Kidney epithelial cell (primary cell): Measurements from ENCODE around the gene CAPS2. TPM values are rescaled to one million over a fixed set of nuclear protein-coding genes. Genes with fewer than 3 reads are reported as not detected.
"Not testable (repeated sequence)": the region's sequence is repeated elsewhere in the genome, so short reads cannot be mapped to it uniquely, and the experiment has no call there.

Experiments used
- DNase-seq: peaks from one replicate; pipeline ENCODE4 v3.0.0-alpha.2; 2010; ENCODE audit warnings: low read depth
- H3K27me3 ChIP-seq: 2 replicates; pipeline ENCODE4 v1.6.0; 2011; ENCODE audit warnings: low read length; ENCODE audit not compliant: control insufficient read depth, insufficient read depth
- H3K36me3 ChIP-seq: 2 replicates; pipeline ENCODE4 v1.5.1; 2011; ENCODE audit warnings: low read length; ENCODE audit not compliant: control insufficient read depth, insufficient read depth
- H3K4me3 ChIP-seq: 2 replicates; pipeline ENCODE4 v1.5.1; 2011; ENCODE audit warnings: low read depth, mild to moderate bottlenecking, control low read depth, low read length
- CTCF ChIP-seq: IDR thresholded peaks from 2 replicates; pipeline ENCODE4 v1.5.1; 2011; ENCODE audit warnings: mild to moderate bottlenecking, moderate library complexity, low read length, control low read depth, inconsistent platforms; ENCODE audit not compliant: insufficient read depth, poor library complexity, severe bottlenecking
- total RNA-seq: library from RNA; depleted of rRNA; stranded (reverse); fragments of >200 nt; gene quantifications from 2 replicates; pipeline ENCODE4 v1.2.3, GENCODE V29; 2015

CAPS2 gene
- total RNA-seq, 1 donor from 2014 or later = 1.5 TPM

GRCh38 chr12:75361408-75361807, 31.3 kb upstream of the CAPS2 start:
- TF ChIP-seq CTCF = no peak
- Histone ChIP-seq H3K27me3 (no peaks in the 10 kb centered on the region), H3K4me3 (no peak overlapping the region), H3K36me3 (no peaks in the 10 kb centered on the region)
- DNase-seq = no peak

GRCh38 chr12:75360920-75361319, 30.8 kb upstream of the CAPS2 start:
- no peak for TF ChIP-seq CTCF
- DNase-seq = no peak
- H3K36me3 ChIP-seq = no peaks in the 10 kb centered on the region
- H3K27me3 ChIP-seq = no peaks in the 10 kb centered on the region
- H3K4me3 ChIP-seq = no peak overlapping the region

- no peak for DNase-seq
- TF ChIP-seq CTCF = no peak
- Histone ChIP-seq H3K27me3 (no peaks in the 10 kb centered on the region), H3K4me3 (no peak overlapping the region), H3K36me3 (no peaks in the 10 kb centered on the region)
These were observed 23.9 kb upstream of the CAPS2 start for GRCh38 chr12:75354011-75354410.

- DNase-seq = no peak
- Histone ChIP-seq H3K4me3 (no peak overlapping the region), H3K27me3 (no peaks in the 10 kb centered on the region), H3K36me3 (no peaks in the 10 kb centered on the region)
- TF ChIP-seq CTCF = no peak
These were observed 20.3 kb upstream of the CAPS2 start for GRCh38 chr12:75350413-75350812.

GRCh38 chr12:75349946-75350345, 19.8 kb upstream of the CAPS2 start:
- Histone ChIP-seq H3K27me3 (no peaks in the 10 kb centered on the region), H3K4me3 (no peak overlapping the region), H3K36me3 (no peaks in the 10 kb centered on the region)
- DNase-seq = no peak
- TF ChIP-seq CTCF = no peak

GRCh38 chr12:75346215-75346614, 16.1 kb upstream of the CAPS2 start:
- not testable (repeated sequence) for DNase-seq, H3K4me3 ChIP-seq, H3K27me3 ChIP-seq, H3K36me3 ChIP-seq
